Measurements from ENCODE around the gene SLC27A1.

SLC27A1 gene

GRCh38 chr19:17536955-17537354, 66.6 kb downstream of the SLC27A1 start:
- no peak for TF ChIP-seq CTCF (IDR thresholded peaks at IDR 0.05; ENCODE audit: low read depth, low read length)
- DNase-seq (ENCODE audit: extremely low read depth, low read depth) = no peak

- no peak for DNase-seq (ENCODE audit: extremely low read depth, low read depth)
- TF ChIP-seq CTCF (IDR thresholded peaks at IDR 0.05; ENCODE audit: low read depth, low read length) = no peak
Measured at GRCh38 chr19:17538684-17539237, 68.4 kb downstream of the SLC27A1 start.

GRCh38 chr19:17539238-17540117, 69.2 kb downstream of the SLC27A1 start:
- DNase-seq (ENCODE audit: extremely low read depth, low read depth) = peak; percentile 82
- peak; percentile 45 for TF ChIP-seq CTCF (IDR thresholded peaks at IDR 0.05; ENCODE audit: low read depth, low read length)

- DNase-seq (ENCODE audit: extremely low read depth, low read depth) = no peak
- TF ChIP-seq CTCF (IDR thresholded peaks at IDR 0.05; ENCODE audit: low read depth, low read length) = no peak
Measured at GRCh38 chr19:17540174-17540573, 69.8 kb downstream of the SLC27A1 start.

GRCh38 chr19:17541184-17541759, 70.9 kb downstream of the SLC27A1 start:
- no peak for TF ChIP-seq CTCF (IDR thresholded peaks at IDR 0.05; ENCODE audit: low read depth, low read length)
- DNase-seq (ENCODE audit: extremely low read depth, low read depth) = no peak

GRCh38 chr19:17542042-17542441, 71.7 kb downstream of the SLC27A1 start:
- TF ChIP-seq CTCF (IDR thresholded peaks at IDR 0.05; ENCODE audit: low read depth, low read length) = no peak

More at GRCh38 chr19:17542042-17542441, 71.7 kb downstream of the SLC27A1 start:
- no peak for DNase-seq (ENCODE audit: extremely low read depth, low read depth)

All from AG09319 (cell line).